Measurements from ENCODE around the gene MYO5C. TPM values are rescaled to one million over a fixed set of nuclear protein-coding genes. Genes with fewer than 3 reads are reported as not detected.
A peak's percentile ranks its signal among the peaks of the same experiment; 100 is the strongest.

Gene MYO5C
- total RNA-seq (11.6 TPM), polyA plus RNA-seq (4.0 TPM)

GRCh38 chr15:52295421-52296001 is at the start of gene MYO5C:
MYO5C (minus strand) TSS chr15:52295804; CDS start chr15:52295636, 168 bp downstream.
- under 1% methylated on average over 65 of the region's 65 CpGs for WGBS
- Histone ChIP-seq H3K27ac (ENCODE audit: low read depth) (no peak within 1 kb of the TSS), H3K4me1 (ENCODE audit: insufficient read depth) (peaks cover 2% of the 10 kb centered on the region), H3K36me3 (ENCODE audit: insufficient read depth) (no peaks in the 10 kb centered on the region), H3K4me3 (ENCODE audit: low read depth, low read length) (peak within 1 kb of the TSS; percentile 50)
- peak; percentile 23 for DNase-seq (ENCODE audit: extremely low spot score)

DNA sequence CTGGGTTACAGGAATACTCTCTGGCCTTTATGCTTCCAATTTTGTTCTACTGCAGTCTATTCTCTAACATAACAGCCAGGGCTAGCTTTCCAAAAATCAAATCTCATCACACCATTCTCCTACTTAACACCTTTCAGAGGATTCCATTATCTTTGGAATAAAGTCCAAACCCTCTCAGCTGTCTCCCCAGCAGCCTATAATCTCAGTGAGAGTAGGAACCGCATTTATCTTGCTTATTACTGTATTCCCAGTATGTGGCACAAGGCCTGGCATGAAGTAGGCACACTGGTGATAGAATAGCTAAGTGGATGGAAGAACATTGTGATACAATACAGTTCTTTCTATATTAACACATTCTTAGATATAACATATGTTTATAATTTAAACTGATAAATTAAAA is 49.0 kb upstream of the MYO5C start:
- WGBS, result 93% methylated on average over 1 of the region's 1 CpG
- no peak for DNase-seq (ENCODE audit: extremely low spot score)
- Histone ChIP-seq H3K36me3 (ENCODE audit: insufficient read depth) (peaks cover 2% of the 10 kb centered on the region), H3K27ac (ENCODE audit: low read depth) (no peak overlapping the region), H3K4me3 (ENCODE audit: low read depth, low read length) (no peak overlapping the region), H3K4me1 (ENCODE audit: insufficient read depth) (no peaks in the 10 kb centered on the region)

- no peak overlapping the region for H3K27ac ChIP-seq (ENCODE audit: low read depth)
- 72% methylated on average over 3 of the region's 3 CpGs for WGBS
- no peaks in the 10 kb centered on the region for H3K4me1 ChIP-seq (ENCODE audit: insufficient read depth)
- no peak overlapping the region for H3K4me3 ChIP-seq (ENCODE audit: low read depth, low read length)
- no peak for DNase-seq (ENCODE audit: extremely low spot score)
- H3K36me3 ChIP-seq (ENCODE audit: insufficient read depth), result peaks cover 2% of the 10 kb centered on the region
These were observed 48.2 kb upstream of the MYO5C start for GRCh38 chr15:52343831-52344230.

DNA sequence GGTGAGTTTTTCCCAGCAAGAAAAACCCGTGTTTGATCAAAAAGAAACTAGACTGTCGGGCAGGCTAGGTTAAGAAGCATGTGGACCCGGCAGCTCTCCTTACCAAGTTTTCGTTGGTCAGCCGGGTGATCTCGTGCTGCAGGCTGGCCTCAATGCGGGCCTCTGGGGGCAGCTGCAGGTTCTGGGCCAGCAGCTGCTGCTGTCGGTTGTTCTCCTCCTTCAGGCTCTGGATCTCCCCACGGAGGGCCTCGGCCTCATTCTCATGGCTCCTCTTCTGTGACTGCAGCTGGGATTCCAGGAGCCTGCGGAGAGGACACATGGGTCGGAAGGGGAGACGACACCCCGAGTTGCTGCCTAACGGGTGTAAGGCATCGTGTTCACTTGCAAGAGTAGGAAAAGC is 44.5 kb upstream of the MYO5C start:
- Histone ChIP-seq H3K4me1 (ENCODE audit: insufficient read depth) (no peaks in the 10 kb centered on the region), H3K4me3 (ENCODE audit: low read depth, low read length) (no peak overlapping the region), H3K27ac (ENCODE audit: low read depth) (no peak overlapping the region), H3K36me3 (ENCODE audit: insufficient read depth) (peaks cover 2% of the 10 kb centered on the region)
- no peak for DNase-seq (ENCODE audit: extremely low spot score)
- 91% methylated on average over 16 of the region's 16 CpGs for WGBS

DNA sequence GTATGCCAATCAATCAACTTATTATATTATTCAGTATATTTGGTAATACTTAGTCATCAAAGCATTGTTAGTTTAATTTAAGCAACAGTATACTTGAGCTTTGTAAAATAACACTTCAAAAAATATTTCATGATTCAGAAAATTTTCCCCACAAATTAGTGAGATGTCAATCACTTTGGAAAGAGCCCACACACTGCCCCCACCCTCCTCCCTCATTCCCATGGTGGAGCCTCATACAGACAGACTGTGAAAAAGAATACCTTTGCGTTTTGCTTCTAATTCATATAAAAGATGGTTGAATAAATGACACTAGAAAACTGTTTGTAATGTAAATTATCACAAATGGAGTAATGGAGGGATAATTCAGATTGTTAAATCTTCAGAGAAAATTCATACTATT is 43.3 kb upstream of the MYO5C start:
- 90% methylated on average over 1 of the region's 1 CpG for WGBS
- no peak for DNase-seq (ENCODE audit: extremely low spot score)
- H3K4me3 ChIP-seq (ENCODE audit: low read depth, low read length), result no peak overlapping the region
- no peak overlapping the region for H3K27ac ChIP-seq (ENCODE audit: low read depth)
- H3K4me1 ChIP-seq (ENCODE audit: insufficient read depth), result no peaks in the 10 kb centered on the region
- H3K36me3 ChIP-seq (ENCODE audit: insufficient read depth), result peaks cover 2% of the 10 kb centered on the region

- Histone ChIP-seq H3K4me1 (ENCODE audit: insufficient read depth) (no peaks in the 10 kb centered on the region), H3K27ac (ENCODE audit: low read depth) (no peak overlapping the region), H3K36me3 (ENCODE audit: insufficient read depth) (peaks cover 1% of the 10 kb centered on the region), H3K4me3 (ENCODE audit: low read depth, low read length) (no peak overlapping the region)
- 90% methylated on average over 3 of the region's 3 CpGs for WGBS
- DNase-seq (ENCODE audit: extremely low spot score), result no peak
These were observed 42.5 kb upstream of the MYO5C start for GRCh38 chr15:52338058-52338457.

GRCh38 chr15:52337198-52337853 is 41.7 kb upstream of the MYO5C start:
- 76% methylated on average over 5 of the region's 5 CpGs for WGBS
- Histone ChIP-seq H3K4me1 (ENCODE audit: insufficient read depth) (no peaks in the 10 kb centered on the region), H3K4me3 (ENCODE audit: low read depth, low read length) (no peak overlapping the region)

GRCh38 chr15:52336529-52336928 is 40.9 kb upstream of the MYO5C start:
- no peaks in the 10 kb centered on the region for H3K36me3 ChIP-seq (ENCODE audit: insufficient read depth)
- DNase-seq (ENCODE audit: extremely low spot score), result no peak
- no peak overlapping the region for H3K27ac ChIP-seq (ENCODE audit: low read depth)
- 67% methylated on average over 4 of the region's 4 CpGs for WGBS
- no peak overlapping the region for H3K4me3 ChIP-seq (ENCODE audit: low read depth, low read length)
- no peaks in the 10 kb centered on the region for H3K4me1 ChIP-seq (ENCODE audit: insufficient read depth)

More at GRCh38 chr15:52337198-52337853, 41.7 kb upstream of the MYO5C start:
- Histone ChIP-seq H3K36me3 (ENCODE audit: insufficient read depth) (no peaks in the 10 kb centered on the region), H3K27ac (ENCODE audit: low read depth) (no peak overlapping the region)
- DNase-seq (ENCODE audit: extremely low spot score), result no peak

DNA sequence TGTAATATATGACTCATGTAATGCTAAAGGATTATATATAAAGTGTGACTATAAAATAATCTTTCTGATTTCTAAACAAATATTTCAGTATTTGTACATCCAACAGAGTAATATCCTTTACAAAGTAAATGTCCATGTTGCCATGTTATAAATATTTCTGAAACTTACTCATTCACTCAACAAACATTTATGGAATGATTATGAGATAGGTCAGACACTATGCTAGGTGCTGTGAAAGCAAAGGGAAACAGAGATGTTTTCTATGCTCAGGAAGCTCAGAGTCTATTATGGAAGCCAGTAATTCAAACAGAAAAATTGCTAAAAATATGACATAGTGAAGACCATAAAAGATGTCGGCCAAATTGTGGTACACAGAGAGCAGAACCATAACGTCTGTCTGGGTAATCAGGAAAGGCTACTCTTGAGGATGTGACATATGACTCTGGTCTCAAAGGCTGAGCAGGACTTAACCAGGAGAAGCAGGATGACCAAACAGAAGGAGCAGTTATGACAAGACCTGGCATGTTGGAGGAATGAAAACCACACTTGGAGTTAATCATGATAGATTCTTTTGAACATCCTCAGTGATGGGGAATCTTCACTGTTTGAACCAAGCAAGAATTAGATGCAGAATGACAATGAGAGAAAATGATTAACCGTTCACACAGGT is 39.0 kb upstream of the MYO5C start:
- H3K4me3 ChIP-seq (ENCODE audit: low read depth, low read length), result no peak overlapping the region
- no peak overlapping the region for H3K27ac ChIP-seq (ENCODE audit: low read depth)
- no peak for DNase-seq (ENCODE audit: extremely low spot score)
- WGBS, result 80% methylated on average over 3 of the region's 3 CpGs
- no peaks in the 10 kb centered on the region for H3K4me1 ChIP-seq (ENCODE audit: insufficient read depth)
- H3K36me3 ChIP-seq (ENCODE audit: insufficient read depth), result no peaks in the 10 kb centered on the region

GRCh38 chr15:52331490-52332240 is 36.1 kb upstream of the MYO5C start:
- no peak overlapping the region for H3K27ac ChIP-seq (ENCODE audit: low read depth)
- H3K36me3 ChIP-seq (ENCODE audit: insufficient read depth), result no peaks in the 10 kb centered on the region
- WGBS, result 57% methylated on average over 6 of the region's 6 CpGs
- H3K4me1 ChIP-seq (ENCODE audit: insufficient read depth), result no peaks in the 10 kb centered on the region
- H3K4me3 ChIP-seq (ENCODE audit: low read depth, low read length), result no peak overlapping the region
- no peak for DNase-seq (ENCODE audit: extremely low spot score)

GRCh38 chr15:52329987-52330386 is 34.4 kb upstream of the MYO5C start:
- 89% methylated on average over 1 of the region's 1 CpG for whole genome bisulfite sequencing
- H3K36me3 ChIP-seq (ENCODE audit: insufficient read depth), result no peaks in the 10 kb centered on the region

DNA sequence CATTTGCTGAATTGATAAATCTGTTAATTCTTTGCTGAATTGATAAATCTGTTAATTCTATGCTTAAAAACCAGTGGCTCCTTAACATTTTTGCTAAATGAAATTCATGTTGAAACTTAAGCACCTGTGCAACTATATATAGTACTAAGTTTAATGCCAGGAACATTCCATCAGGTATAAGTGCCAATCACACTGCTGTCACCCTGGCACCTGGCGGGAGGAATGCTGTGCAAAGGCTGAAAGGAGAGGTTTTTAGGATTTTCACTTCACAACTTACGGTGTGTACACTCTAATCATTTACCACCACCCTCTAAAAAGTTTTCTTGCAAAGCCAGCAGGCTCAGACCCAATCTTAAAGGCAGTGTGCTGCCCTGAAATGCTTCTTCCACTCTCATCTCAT is 33.5 kb upstream of the MYO5C start:
- Histone ChIP-seq H3K36me3 (ENCODE audit: insufficient read depth) (no peaks in the 10 kb centered on the region), H3K27ac (ENCODE audit: low read depth) (no peak overlapping the region), H3K4me1 (ENCODE audit: insufficient read depth) (no peaks in the 10 kb centered on the region), H3K4me3 (ENCODE audit: low read depth, low read length) (no peak overlapping the region)
- no peak for DNase-seq (ENCODE audit: extremely low spot score)
- 98% methylated on average over 2 of the region's 2 CpGs for WGBS

More at GRCh38 chr15:52329987-52330386, 34.4 kb upstream of the MYO5C start:
- Histone ChIP-seq H3K27ac (ENCODE audit: low read depth) (no peak overlapping the region), H3K4me3 (ENCODE audit: low read depth, low read length) (no peak overlapping the region), H3K4me1 (ENCODE audit: insufficient read depth) (no peaks in the 10 kb centered on the region)
- no peak for DNase-seq (ENCODE audit: extremely low spot score)

GRCh38 chr15:52328680-52329079 is 33.1 kb upstream of the MYO5C start:
- no peak overlapping the region for H3K27ac ChIP-seq (ENCODE audit: low read depth)
- H3K4me1 ChIP-seq (ENCODE audit: insufficient read depth), result no peaks in the 10 kb centered on the region
- no peaks in the 10 kb centered on the region for H3K36me3 ChIP-seq (ENCODE audit: insufficient read depth)
- no peak for DNase-seq (ENCODE audit: extremely low spot score)
- no peak overlapping the region for H3K4me3 ChIP-seq (ENCODE audit: low read depth, low read length)
- WGBS, result 94% methylated on average over 2 of the region's 2 CpGs
